WERI-Rb-1 (cell line): ENCODE results near the gene APBA1.
A peak's percentile ranks its signal among the peaks of the same experiment; 100 is the strongest.

ENCODE experiments used
- DNase-seq: peaks from one replicate; pipeline ENCODE4 v3.0.0-alpha.2; 2020
- H3K27ac ChIP-seq: fragments of 250-450 bp; sonication (Bioruptor Pico); 2 replicates; pipeline ENCODE4 v1.5.1; 2020; ENCODE audit warnings: mild to moderate bottlenecking, moderate library complexity
- H3K27me3 ChIP-seq: fragments of 250-450 bp; sonication (Bioruptor Pico); 2 replicates; pipeline ENCODE4 v1.5.1; 2021; ENCODE audit warnings: mild to moderate bottlenecking, low read depth, moderate library complexity; ENCODE audit not compliant: insufficient read depth, severe bottlenecking
- H3K36me3 ChIP-seq: fragments of 250-450 bp; sonication (Bioruptor Pico); 2 replicates; pipeline ENCODE4 v1.5.1; 2020; ENCODE audit warnings: mild to moderate bottlenecking, moderate library complexity
- H3K4me3 ChIP-seq: 2 replicates; pipeline ENCODE4 v1.5.1; 2011; ENCODE audit warnings: low read depth, mild to moderate bottlenecking, control low read depth, low read length
- H3K9me3 ChIP-seq: fragments of 250-450 bp; sonication (Bioruptor Pico); 2 replicates; pipeline ENCODE4 v1.5.1; 2021; ENCODE audit warnings: mild to moderate bottlenecking, moderate library complexity; ENCODE audit not compliant: severe bottlenecking
- CTCF ChIP-seq: IDR thresholded peaks from 2 replicates; pipeline ENCODE4 v1.5.1; 2011; ENCODE audit warnings: low read depth, mild to moderate bottlenecking, control low read depth, inconsistent platforms, low read length

APBA1 gene

GRCh38 chr9:69429281-69429680 is 242.9 kb downstream of the APBA1 start:
- DNase-seq = no peak
- Histone ChIP-seq H3K4me3 (no peak overlapping the region), H3K27ac (no peak overlapping the region), H3K9me3 (no peaks in the 10 kb centered on the region), H3K27me3 (no peaks in the 10 kb centered on the region), H3K36me3 (no peaks in the 10 kb centered on the region)
- TF ChIP-seq CTCF = no peak

- no peaks in the 10 kb centered on the region for H3K36me3 ChIP-seq
- no peaks in the 10 kb centered on the region for H3K27me3 ChIP-seq
- no peak for DNase-seq
- TF ChIP-seq CTCF = no peak
- no peak overlapping the region for H3K27ac ChIP-seq
- H3K9me3 ChIP-seq = no peaks in the 10 kb centered on the region
- H3K4me3 ChIP-seq = no peak overlapping the region
These were observed 244.0 kb downstream of the APBA1 start for GRCh38 chr9:69428017-69428785.

- no peak for TF ChIP-seq CTCF
- Histone ChIP-seq H3K27ac (no peak overlapping the region), H3K4me3 (no peak overlapping the region), H3K27me3 (no peaks in the 10 kb centered on the region), H3K36me3 (no peaks in the 10 kb centered on the region), H3K9me3 (no peaks in the 10 kb centered on the region)
- DNase-seq = no peak
These were observed 244.9 kb downstream of the APBA1 start for GRCh38 chr9:69427286-69427685.

GRCh38 chr9:69425136-69425801 is 246.9 kb downstream of the APBA1 start:
- no peak for TF ChIP-seq CTCF
- DNase-seq = no peak
- no peaks in the 10 kb centered on the region for H3K9me3 ChIP-seq
- H3K27ac ChIP-seq = no peak overlapping the region
- H3K4me3 ChIP-seq = no peak overlapping the region
- H3K27me3 ChIP-seq = no peaks in the 10 kb centered on the region
- H3K36me3 ChIP-seq = no peaks in the 10 kb centered on the region

GRCh38 chr9:69421908-69422801 is 250.0 kb downstream of the APBA1 start:
- DNase-seq = peak; percentile 60
- Histone ChIP-seq H3K9me3 (peaks cover 2% of the 10 kb centered on the region), H3K27me3 (no peaks in the 10 kb centered on the region), H3K27ac (no peak overlapping the region), H3K36me3 (no peaks in the 10 kb centered on the region), H3K4me3 (no peak overlapping the region)
- TF ChIP-seq CTCF = peak; percentile 63
